ELF-1 (cell line): ENCODE measurements around the gene KANSL2.
"Not testable (repeated sequence)": the region's sequence is repeated elsewhere in the genome, so short reads cannot be mapped to it uniquely, and the experiment has no call there.

Experiments used
- DNase-seq: peaks from one replicate; pipeline ENCODE4 v3.0.0-alpha.2; 2016; ENCODE audit warnings: low read depth, low spot score

The KANSL2 gene

DNA sequence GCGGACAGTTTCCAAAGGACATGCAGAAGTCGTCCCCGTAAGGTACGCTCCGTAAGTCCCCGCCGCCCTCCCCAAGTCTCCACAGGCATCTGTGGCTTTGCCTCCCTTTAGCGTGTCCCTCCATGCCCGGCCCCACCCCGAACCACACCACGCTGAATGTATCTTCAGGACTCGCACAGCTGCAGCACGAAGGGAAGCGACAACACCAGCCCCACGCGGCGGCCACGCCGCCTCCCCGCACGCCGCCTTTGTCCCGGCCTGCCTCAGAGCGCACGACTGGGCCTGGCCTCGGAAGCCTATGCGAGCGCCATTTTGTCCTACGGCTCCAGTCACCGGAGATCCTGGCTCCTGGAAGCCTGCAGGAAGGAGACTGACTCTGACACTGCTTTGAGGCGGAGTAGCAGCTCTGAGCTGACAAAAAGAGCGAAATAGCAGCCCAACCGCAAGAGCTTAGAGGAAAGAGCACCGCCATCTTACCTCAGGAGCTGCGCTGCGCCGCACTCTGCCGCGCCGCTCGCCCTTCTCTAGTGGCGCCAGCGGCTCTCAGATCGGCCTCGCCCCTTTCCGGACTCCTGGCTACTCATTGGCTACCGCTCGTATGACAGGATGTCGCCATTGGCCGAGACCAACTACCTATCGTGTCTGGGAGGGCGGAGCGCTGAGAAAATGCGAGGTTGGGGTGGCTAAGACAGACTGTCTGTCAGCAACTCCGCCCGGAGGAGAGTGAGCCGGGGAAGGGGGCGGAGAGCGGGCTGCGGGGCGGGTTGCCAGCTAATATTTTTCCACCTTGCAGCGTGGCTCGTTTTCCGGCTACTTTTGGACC, at the start of gene KANSL2:
Gene KANSL2 (minus strand): TSS at position 529 of the 823 bp plus-strand sequence. CDS start 606 bp downstream, outside the sequence.
- peak; percentile 98 for DNase-seq

DNA sequence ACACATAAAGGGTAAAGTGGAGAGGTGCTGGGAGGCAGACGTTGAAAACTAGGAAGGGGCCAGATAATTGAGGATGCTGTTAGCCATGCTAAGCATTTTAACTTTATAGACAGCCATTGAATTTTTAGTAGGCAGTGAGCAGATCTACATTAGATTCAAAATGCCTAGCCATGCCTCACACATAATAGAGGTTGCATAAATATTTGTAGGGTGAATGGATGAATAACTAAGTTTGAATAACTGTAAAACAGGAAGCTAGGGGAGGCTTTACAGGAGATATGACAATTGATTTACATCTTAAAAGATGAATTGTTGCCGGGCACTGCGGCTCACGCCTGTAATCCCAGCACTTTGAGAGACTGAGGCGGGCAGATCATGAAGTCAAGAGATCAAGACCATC, 46.8 kb upstream of the KANSL2 start:
- no peak for DNase-seq

DNA sequence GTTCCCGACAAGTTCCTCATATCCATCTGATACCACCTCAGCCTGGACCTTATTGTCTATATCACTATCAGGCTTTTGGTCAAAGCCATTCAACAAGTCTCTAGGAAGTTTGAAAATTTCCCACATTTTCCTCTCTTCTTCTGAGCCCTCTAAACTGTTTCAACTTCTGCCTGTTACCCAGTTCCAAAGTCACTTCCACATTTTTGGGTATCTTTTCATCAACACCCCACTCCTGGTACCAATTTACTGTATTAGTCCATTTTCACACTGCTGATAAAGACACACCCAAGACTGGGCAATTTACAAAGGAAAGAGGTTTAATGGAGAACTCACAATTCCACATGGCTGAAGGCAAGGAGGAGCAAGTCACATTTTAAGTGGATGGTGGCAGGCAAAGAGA, 38.7 kb upstream of the KANSL2 start:
- DNase-seq = not testable (repeated sequence)

DNA sequence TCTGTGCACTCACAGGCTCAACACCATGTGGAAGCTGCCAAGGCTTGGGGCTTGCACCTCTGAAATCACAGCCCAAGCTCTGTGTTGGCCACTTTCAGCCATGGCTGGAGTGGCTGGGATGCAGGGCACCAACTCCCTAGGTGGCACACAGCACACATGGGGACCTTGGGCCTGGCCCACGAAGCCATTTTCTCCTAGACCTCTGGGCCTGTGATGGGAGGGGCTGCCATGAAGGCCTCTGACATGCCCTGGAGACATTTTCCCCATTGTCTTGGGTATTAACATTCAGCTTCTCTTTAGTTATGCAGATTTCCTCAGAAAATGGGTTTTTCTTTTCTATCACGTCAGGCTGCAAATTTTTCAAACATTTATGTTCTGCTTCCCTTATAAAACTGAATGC, 38.1 kb upstream of the KANSL2 start:
- not testable (repeated sequence) for DNase-seq

GRCh38 chr12:48719002-48719401, 37.0 kb upstream of the KANSL2 start:
- not testable (repeated sequence) for DNase-seq

DNA sequence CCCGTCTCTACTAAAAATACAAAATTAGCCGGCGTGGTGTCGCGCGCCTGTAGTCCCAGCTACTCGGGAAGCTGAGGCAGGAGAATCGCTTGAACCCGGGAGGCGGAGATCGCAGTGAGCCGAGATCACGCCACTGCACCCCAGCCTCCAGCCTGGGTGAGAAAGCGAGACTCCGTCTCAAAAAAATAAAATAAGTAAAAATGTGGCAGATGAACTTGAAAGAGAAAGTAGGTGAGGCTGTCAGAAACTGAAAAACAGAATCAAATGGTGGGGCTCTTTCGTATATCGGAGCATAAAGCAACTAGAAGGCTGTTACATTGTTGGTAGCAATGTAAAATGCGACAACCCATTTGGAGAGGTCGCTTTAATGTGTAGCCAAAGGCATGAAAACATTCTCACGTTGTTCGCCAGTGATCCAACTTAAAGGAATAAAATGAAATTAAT, 35.2 kb upstream of the KANSL2 start:
- peak; percentile 27 for DNase-seq

- DNase-seq = peak; percentile 100
Observed at GRCh38 chr12:48716493-48717251, 34.6 kb upstream of the KANSL2 start, which contains the start of gene CCNT1. TSS of gene CCNT1 (minus strand) at chr12:48716707. CDS start at chr12:48716675, 32 bp downstream.

DNA sequence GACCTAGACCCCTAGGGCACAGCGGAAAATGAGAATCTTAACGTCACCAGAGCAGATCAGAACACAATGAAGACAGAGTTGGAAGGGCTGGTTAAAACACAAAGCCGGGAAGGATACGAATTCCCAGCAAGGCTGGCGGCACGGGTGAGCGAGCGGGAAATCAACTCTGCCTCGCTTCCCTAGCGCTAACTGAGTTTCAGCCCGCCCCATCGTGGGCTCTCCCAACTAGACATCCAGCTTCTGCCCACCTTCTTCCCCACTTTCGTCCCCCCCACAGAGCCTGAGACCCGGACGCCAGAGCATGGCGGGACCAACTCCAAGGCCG, 34.1 kb upstream of the KANSL2 start:
- DNase-seq = no peak

- no peak for DNase-seq
Observed at GRCh38 chr12:48712209-48712608, 30.2 kb upstream of the KANSL2 start.

- not testable (repeated sequence) for DNase-seq
Observed at GRCh38 chr12:48698822-48699221, 16.8 kb upstream of the KANSL2 start.

DNA sequence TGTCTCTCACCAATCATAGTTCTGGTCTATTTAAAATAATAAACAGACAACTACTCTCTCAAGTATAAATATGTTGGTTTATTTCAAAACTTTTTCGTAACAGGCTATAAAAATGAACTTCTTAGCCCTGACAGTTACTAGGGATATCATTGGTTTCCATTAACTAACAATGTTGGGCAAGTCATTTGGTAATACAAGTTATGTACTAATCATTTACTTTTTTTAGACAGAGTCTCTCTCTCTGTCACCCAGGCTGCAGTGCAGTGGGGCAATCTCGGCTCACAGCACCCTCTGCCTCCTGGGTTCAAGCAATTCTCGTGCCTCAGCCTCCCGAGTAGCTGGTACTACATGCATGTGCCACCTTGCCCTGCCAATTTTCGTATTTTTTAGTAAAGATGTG, 14.6 kb upstream of the KANSL2 start:
- no peak for DNase-seq

- no peak for DNase-seq
Observed at GRCh38 chr12:48695859-48696258, 13.8 kb upstream of the KANSL2 start.

- DNase-seq = no peak
Observed at GRCh38 chr12:48694038-48694437, 12.0 kb upstream of the KANSL2 start.

DNA sequence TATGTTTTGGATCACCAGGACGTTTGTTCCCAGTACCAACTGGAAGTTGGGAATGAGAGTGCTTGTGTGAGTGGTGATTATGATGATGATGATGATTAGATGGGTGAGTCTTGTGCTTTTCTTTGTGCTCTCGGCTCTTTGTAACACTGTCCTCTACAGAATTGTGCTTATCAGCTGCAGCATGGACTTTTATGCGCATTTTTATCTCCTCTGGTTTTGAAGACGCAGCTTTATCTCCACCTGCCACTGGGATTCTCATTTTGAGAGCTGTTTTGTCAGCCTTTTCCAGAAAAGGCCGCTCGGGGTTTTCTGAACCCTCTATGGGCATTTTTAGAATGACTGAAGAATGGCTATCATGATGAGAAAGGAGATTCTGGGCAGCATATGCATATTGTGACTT, 11.5 kb upstream of the KANSL2 start:
- no peak for DNase-seq

- no peak for DNase-seq
Observed at GRCh38 chr12:48691826-48692487, 9.9 kb upstream of the KANSL2 start.

- no peak for DNase-seq
Observed at GRCh38 chr12:48690990-48691389, 9.0 kb upstream of the KANSL2 start.

GRCh38 chr12:48690436-48690835, 8.4 kb upstream of the KANSL2 start:
- DNase-seq = no peak

GRCh38 chr12:48688836-48689235, 6.8 kb upstream of the KANSL2 start:
- no peak for DNase-seq

- no peak for DNase-seq
Observed at GRCh38 chr12:48687592-48687991, 5.6 kb upstream of the KANSL2 start.

- DNase-seq = no peak
Observed at GRCh38 chr12:48686615-48687334, 4.7 kb upstream of the KANSL2 start.

- no peak for DNase-seq
Observed at GRCh38 chr12:48686037-48686595, 4.1 kb upstream of the KANSL2 start.
